ENCODE measurements around the gene CNOT1. TPM values are rescaled to one million over a fixed set of nuclear protein-coding genes. Genes with fewer than 3 reads are reported as not detected.
"Not testable (repeated sequence)": the region's sequence is repeated elsewhere in the genome, so short reads cannot be mapped to it uniquely, and the experiment has no call there.

Gene CNOT1
- total RNA-seq, 6 experiments from 2014 or later = 53.8 to 74.9 (median 65.5) TPM

DNA sequence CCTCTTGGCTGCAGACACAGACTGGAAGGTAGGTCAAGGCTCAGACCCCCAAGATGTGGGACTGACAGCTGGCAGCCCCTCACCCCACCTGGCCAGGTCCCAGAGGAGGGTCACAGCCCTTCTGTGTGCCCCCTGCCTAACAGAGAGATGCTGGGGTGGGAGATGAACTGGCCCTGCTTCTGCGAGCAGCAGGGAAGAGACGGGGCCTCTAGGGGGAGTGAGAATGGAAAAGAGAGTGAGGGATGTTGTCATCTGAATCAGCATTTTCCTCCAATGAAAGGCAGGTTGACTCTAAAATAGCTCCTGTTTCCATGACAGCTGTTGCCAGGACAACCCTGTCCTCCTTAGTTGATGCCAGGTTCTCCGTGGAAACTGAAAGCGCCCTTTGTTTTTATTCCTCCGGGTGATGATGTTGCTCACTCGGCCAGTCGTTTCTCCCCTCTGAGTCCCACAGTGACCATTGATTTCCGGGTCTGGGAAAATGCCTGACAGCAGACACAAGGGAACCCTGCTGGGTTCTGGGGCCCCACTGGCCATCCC, 134.6 kb downstream of the CNOT1 start:
- Histone ChIP-seq H3K27ac (no peak overlapping the region), H3K4me3 (no peak overlapping the region), H3K36me3 (no peaks in the 10 kb centered on the region), H3K27me3 (no peaks in the 10 kb centered on the region), H3K9me3 (no peaks in the 10 kb centered on the region), H3K4me1 (no peaks in the 10 kb centered on the region)
- TF ChIP-seq, protein P1, sequence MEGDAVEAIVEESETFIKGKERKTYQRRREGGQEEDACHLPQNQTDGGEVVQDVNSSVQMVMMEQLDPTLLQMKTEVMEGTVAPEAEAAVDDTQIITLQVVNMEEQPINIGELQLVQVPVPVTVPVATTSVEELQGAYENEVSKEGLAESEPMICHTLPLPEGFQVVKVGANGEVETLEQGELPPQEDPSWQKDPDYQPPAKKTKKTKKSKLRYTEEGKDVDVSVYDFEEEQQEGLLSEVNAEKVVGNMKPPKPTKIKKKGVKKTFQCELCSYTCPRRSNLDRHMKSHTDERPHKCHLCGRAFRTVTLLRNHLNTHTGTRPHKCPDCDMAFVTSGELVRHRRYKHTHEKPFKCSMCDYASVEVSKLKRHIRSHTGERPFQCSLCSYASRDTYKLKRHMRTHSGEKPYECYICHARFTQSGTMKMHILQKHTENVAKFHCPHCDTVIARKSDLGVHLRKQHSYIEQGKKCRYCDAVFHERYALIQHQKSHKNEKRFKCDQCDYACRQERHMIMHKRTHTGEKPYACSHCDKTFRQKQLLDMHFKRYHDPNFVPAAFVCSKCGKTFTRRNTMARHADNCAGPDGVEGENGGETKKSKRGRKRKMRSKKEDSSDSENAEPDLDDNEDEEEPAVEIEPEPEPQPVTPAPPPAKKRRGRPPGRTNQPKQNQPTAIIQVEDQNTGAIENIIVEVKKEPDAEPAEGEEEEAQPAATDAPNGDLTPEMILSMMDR (IDR thresholded peaks at IDR 0.05) = peak; percentile 26 to 49 (median 35)
- no peak for TF ChIP-seq POLR2A (IDR thresholded peaks at IDR 0.05)
- WGBS (ENCODE audit: insufficient coverage, low coverage, low lambda C conversion rate, missing lambda C conversion rate) = 3% methylated on average over 6 of the region's 8 CpGs
- ATAC-seq = peak; percentile 59 to 90 (median 81)
- intact Hi-C loops (cut with DNase I) = no loop called here
- DNase-seq = peak in 2 of 3 donors; percentile 75 to 79

DNA sequence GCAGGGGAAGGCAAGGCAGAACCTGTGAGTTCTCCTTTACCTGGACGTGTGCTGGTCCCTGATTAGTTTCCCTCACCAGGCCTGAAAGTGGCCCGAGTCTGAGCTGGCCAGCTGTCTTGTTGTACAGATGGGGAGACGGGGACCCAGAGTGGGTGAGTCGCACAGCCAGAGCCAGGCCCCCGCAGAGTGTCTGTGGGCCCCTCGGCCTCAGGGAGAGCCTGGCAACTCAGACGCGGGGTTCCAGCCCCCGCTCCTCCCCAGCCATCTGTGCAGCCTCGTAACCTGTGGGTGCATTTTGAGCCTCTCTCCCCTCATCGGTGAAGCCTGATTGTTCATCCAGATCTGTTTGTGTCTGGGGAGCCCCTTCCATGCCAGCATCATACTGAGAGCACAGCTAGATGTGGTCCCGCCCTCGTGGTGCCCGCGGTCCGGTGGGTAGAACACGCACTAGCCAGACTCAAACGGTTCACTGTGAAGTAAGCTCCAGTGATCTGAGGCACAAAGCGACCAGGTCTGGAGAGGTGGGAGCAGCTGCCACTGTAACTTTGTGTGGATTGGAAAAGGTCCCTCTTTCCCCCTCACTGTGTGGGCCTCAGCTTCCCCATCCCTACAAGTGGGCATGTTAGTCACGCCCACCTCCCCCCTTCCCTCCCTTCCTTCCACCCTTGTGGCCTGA, 135.7 kb downstream of the CNOT1 start:
- TF ChIP-seq POLR2A (IDR thresholded peaks at IDR 0.05) = no peak
- TF ChIP-seq, protein P1 (IDR thresholded peaks at IDR 0.05) = no peak
- Histone ChIP-seq H3K4me3 (no peak overlapping the region), H3K27ac (no peak overlapping the region), H3K9me3 (no peaks in the 10 kb centered on the region), H3K36me3 (no peaks in the 10 kb centered on the region), H3K4me1 (no peaks in the 10 kb centered on the region), H3K27me3 (no peaks in the 10 kb centered on the region)
- no peak for ATAC-seq
- WGBS (ENCODE audit: insufficient coverage, low coverage, low lambda C conversion rate, missing lambda C conversion rate) = 33% methylated on average over 5 of the region's 20 CpGs
- intact Hi-C loops (cut with DNase I) = no loop called here
- no peak for DNase-seq

DNA sequence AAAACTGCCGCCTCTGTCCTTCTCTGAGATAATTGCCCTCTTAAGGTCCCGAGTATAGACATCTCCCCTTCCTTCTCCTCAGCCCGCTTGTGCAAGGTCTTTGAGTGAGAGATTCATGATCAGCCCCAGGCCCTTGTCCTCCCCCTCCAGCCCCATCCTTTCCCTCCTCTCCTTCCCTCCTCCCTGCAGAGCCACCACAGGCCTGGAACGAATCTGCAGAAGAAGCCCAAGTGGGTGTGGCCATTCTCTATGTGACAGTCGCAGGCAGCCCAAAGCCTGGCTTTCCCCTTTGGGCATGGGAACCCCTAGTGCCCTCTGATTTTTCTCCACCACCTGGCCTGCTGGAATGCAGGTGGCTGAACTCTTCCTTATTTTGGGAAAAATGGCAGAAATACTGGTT, 136.9 kb downstream of the CNOT1 start:
- H3K9me3 ChIP-seq = no peaks in the 10 kb centered on the region
- no peak for TF ChIP-seq POLR2A (IDR thresholded peaks at IDR 0.05)
- TF ChIP-seq, protein P1 (IDR thresholded peaks at IDR 0.05) = no peak
- WGBS (ENCODE audit: insufficient coverage, low coverage, low lambda C conversion rate, missing lambda C conversion rate) = 57% methylated on average over 4 of the region's 5 CpGs
- no peaks in the 10 kb centered on the region for H3K27me3 ChIP-seq
- H3K4me1 ChIP-seq = peaks cover 0 to 2% (median 0%) of the 10 kb centered on the region in 4 donors
- intact Hi-C loops (cut with DNase I) = no loop called here
- no peak overlapping the region for H3K4me3 ChIP-seq
- H3K36me3 ChIP-seq = no peaks in the 10 kb centered on the region
- no peak overlapping the region for H3K27ac ChIP-seq
- DNase-seq (no peak), ATAC-seq (no peak)

DNA sequence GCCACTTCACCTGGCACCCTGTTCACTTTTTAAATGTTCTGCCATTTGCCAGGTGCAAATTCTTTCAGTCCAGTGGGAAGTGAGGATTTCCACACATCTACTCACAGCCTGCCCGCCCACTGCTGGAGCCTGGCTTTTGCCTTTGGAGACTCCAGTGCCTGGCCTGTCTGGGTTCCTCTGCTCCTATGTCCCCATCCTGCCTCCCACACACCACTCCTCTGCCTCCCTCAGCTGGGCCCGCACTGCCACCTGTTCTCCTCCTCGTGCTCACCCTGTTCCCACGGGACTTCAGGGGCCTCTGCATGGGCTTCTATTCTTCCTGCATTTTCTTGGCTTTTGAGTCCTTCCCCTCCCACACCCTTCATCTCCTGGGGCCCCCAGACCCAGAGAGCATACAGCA, 137.6 kb downstream of the CNOT1 start:
- no peaks in the 10 kb centered on the region for H3K27me3 ChIP-seq
- intact Hi-C loops (cut with DNase I) = no loop called here
- TF ChIP-seq POLR2A (IDR thresholded peaks at IDR 0.05) = no peak
- TF ChIP-seq, protein P1 (IDR thresholded peaks at IDR 0.05) = no peak
- H3K4me3 ChIP-seq = no peak overlapping the region
- WGBS (ENCODE audit: insufficient coverage, low coverage, low lambda C conversion rate, missing lambda C conversion rate) = 73% methylated on average over 3 of the region's 4 CpGs
- no peaks in the 10 kb centered on the region for H3K9me3 ChIP-seq
- no peak for DNase-seq
- no peaks in the 10 kb centered on the region for H3K36me3 ChIP-seq
- no peak for ATAC-seq
- no peak overlapping the region for H3K27ac ChIP-seq
- peaks cover 0 to 6% (median 0%) of the 10 kb centered on the region in 4 donors for H3K4me1 ChIP-seq

DNA sequence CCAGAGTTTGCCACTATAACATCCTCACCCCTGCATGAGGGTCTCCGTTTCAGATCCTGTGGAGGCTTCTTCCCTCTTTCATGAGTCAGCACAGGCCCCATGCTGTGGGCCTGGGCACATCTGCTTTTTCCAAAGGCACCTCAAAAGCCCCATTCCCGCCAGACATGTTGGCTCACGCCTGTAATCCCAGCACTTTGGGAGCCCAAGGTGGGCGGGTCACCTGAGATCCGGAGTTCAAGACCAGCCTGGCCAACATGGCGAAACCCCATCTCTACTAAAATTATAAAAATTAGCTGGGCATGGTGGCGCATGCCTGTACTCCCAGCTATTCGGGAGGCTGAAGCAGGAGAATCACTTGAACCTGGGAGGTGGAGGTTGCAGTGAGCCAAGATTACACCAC, 139.1 kb downstream of the CNOT1 start:
- DNase-seq; ATAC-seq; H3K27ac ChIP-seq; H3K27me3 ChIP-seq; H3K36me3 ChIP-seq; intact Hi-C loops (cut with DNase I); H3K9me3 ChIP-seq; H3K4me1 ChIP-seq; H3K4me3 ChIP-seq: not testable (repeated sequence)
- 76% methylated on average over 4 of the region's 8 CpGs for WGBS (ENCODE audit: insufficient coverage, low coverage, low lambda C conversion rate, missing lambda C conversion rate)

Measured in right lobe of liver (tissue), 6 donors.